Mucosa of stomach (tissue), 1 donor: Measurements from ENCODE around the gene INAFM1.

Experiments used
- H3K27me3 ChIP-seq: one replicate; pipeline ENCODE4 v1.7.0; 2013; ENCODE audit warnings: mild to moderate bottlenecking, low read length; ENCODE audit not compliant: control insufficient read depth, insufficient read depth
- H3K36me3 ChIP-seq: one replicate; pipeline ENCODE4 v1.7.0; 2013; ENCODE audit warnings: low read length; ENCODE audit not compliant: control insufficient read depth, insufficient read depth
- H3K4me1 ChIP-seq: one replicate; pipeline ENCODE4 v1.7.0; 2013; ENCODE audit warnings: mild to moderate bottlenecking, low read length; ENCODE audit not compliant: control insufficient read depth, insufficient read depth
- H3K4me3 ChIP-seq: one replicate; pipeline ENCODE4 v1.7.0; 2013; ENCODE audit warnings: low read length
- H3K9ac ChIP-seq: one replicate; pipeline ENCODE4 v1.7.0; 2013; ENCODE audit warnings: mild to moderate bottlenecking, low read length, moderate library complexity
- H3K9me3 ChIP-seq: one replicate; pipeline ENCODE4 v1.7.0; 2013; ENCODE audit warnings: mild to moderate bottlenecking, low read length, moderate library complexity; ENCODE audit not compliant: control insufficient read depth
- donor health status: Pancreatic carcinoma.

The INAFM1 gene

DNA sequence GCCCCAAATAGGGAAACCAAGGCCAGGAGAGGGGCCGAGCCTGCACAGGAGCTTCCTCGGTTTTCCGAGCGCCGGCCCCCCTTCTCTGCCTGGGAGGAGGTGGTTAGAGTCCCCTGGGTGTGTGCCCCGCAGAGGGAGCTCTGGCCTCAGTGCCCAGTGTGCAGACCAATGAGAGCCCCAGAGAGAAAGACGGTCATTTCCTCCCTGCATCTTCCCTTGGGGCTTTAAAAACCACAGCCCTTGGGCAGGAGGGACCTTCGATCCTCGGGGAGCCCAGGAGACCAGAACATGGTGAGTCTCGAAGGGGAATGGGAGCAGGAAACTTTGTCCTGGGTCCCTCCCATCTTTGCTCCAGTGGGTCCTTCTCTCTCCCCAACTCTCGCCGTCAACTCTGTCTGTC lies 34.9 kb downstream of the INAFM1 start, which contains the start of gene C5AR1:
TSS of gene C5AR1 (plus strand) at position 254 of the 400 bp plus-strand sequence. CDS start at position 289, 35 bp downstream.
- H3K9ac ChIP-seq, result peak within 1 kb of the TSS; percentile 34
- H3K9me3 ChIP-seq, result no peaks in the 10 kb centered on the region
- H3K4me1 ChIP-seq, result no peaks in the 10 kb centered on the region
- no peak within 1 kb of the TSS for H3K4me3 ChIP-seq
- H3K27me3 ChIP-seq, result no peaks in the 10 kb centered on the region
- H3K36me3 ChIP-seq, result no peaks in the 10 kb centered on the region

DNA sequence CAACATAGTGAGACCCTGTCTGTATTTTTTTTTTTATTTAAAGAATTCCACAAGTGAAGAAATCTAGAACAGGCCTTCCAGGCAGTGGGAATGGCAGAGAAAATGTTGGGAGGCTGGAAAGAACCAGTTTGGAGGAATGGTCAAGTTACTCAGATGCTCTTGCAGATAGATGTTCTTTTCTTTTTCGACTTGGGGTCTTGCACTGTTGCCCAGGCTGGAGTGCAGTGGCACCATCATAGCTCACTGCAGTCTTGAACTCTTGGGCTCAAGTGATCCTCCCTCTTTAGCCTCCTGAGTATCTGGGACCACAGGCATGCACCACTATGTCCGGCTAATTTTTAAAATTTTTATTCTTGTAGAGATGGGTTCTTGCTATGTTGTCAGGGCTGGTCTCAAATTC lies 35.6 kb downstream of the INAFM1 start:
- no peak overlapping the region for H3K4me3 ChIP-seq
- H3K36me3 ChIP-seq, result no peaks in the 10 kb centered on the region
- no peaks in the 10 kb centered on the region for H3K4me1 ChIP-seq
- H3K9me3 ChIP-seq, result no peaks in the 10 kb centered on the region
- no peak overlapping the region for H3K9ac ChIP-seq
- no peaks in the 10 kb centered on the region for H3K27me3 ChIP-seq

DNA sequence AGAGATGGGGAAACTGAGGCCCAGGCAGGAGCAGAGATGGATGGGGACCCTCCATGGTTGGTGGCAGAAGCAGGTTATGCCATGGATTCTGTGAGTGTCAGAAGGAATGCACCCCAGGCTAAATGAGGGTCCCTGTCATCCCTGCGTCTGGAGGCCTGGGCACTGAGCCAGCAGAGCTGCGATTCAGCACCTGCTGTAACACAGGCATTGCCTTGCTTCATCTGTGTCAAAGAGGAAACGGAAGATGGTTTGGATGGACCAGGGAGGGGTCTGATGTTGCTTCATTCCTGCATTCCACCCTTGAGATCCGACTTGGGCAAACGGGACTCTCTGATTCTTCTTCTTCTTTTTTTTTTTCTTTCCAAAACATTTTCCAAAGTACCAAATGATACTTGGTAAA lies 36.1 kb downstream of the INAFM1 start:
- H3K4me1 ChIP-seq, result no peaks in the 10 kb centered on the region
- no peaks in the 10 kb centered on the region for H3K36me3 ChIP-seq
- H3K27me3 ChIP-seq, result no peaks in the 10 kb centered on the region
- H3K9me3 ChIP-seq, result no peaks in the 10 kb centered on the region
- H3K9ac ChIP-seq, result no peak overlapping the region
- no peak overlapping the region for H3K4me3 ChIP-seq

DNA sequence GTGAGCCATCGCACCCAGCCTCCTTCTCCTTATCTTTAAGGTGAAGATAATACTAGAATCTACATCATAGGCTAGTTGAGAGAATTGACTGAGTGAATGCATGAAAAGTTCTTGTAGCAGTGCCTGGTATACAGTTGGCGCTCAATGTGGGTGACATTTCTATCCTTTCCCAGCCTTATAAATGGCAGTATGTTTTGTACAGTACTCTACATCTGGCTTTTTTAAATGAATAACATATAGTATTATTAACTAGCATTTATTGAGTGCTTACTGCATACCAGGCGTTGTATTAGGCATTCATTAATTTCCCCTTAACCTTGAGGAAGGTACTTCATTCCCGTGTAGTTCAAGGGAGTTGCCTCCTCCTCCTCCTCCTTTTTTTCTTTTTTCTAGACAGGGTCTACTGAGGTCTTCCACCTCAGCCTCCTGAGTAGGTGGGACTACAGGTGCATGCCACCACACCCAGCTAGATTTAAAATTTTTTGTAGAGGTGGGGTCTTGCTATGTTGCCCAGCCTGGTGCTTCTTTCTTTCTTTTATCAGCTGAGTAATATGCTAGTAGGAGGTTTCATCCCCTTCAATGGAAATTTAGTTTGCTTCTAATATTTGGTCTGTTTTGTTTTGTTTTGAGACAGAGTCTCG lies 37.8 kb downstream of the INAFM1 start:
- Histone ChIP-seq H3K9me3 (no peaks in the 10 kb centered on the region), H3K4me1 (no peaks in the 10 kb centered on the region), H3K9ac (no peak overlapping the region), H3K27me3 (no peaks in the 10 kb centered on the region), H3K36me3 (no peaks in the 10 kb centered on the region), H3K4me3 (no peak overlapping the region)

DNA sequence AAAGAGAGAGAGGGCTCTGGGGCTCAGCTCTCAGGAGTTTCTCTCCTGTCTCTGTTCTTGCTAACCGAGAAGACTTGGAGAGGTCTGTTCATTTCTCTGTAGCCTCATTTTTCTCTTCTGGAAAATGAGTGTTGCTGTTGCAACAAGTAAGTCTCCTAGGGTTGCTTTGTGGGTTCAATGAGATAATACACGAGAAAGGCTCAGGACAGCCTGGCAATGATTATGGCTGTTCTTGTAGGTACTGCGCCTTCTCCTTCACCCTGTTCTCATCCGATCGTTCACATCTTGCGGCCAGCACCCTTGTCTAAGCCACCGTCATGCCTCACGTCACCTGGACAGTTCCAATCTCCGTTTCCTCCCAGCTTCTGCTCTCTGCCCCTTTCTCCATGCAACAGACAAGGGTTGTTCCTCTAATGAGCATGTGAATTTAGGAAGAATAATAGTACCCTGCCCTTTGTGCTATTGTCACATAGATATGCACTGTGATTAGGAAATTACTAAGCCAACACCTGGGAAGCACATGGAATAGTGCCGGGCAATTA lies 39.1 kb downstream of the INAFM1 start:
- no peaks in the 10 kb centered on the region for H3K9me3 ChIP-seq
- H3K4me3 ChIP-seq, result no peak overlapping the region
- H3K4me1 ChIP-seq, result no peaks in the 10 kb centered on the region
- H3K9ac ChIP-seq, result no peak overlapping the region
- no peaks in the 10 kb centered on the region for H3K27me3 ChIP-seq
- no peaks in the 10 kb centered on the region for H3K36me3 ChIP-seq

DNA sequence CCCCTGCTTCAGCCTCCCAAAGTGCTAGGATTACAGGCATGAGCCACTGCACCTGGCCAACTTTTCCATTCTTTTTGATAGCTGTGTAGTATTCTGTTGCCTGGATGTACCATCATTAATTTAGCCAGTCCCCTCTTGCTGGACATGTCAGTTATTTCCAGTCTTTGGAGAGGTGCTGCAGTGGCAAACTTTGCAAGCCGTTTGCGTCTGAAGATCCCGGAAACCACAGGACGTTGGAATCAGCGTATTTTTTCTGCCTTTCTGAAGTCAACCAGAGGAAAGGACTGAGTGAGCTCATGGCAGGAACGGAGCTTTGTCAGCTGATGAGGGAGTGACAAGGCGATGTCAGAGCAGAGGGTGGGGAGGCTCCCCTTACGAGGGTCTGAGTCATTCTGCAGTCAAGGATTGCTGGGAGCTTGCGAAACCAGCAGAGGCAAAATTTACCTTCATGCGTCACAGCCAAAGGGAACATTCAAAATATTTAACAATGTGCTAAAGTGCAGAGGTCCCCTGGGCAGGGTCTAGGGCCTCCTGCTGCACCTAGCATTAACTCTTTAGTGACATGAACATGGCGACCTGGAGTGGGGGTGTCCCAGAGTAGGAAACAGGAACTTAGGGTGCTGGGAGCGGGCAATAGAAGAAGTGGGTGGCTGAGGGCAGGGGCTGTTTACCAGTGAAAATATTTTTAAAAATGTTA lies 40.6 kb downstream of the INAFM1 start:
- Histone ChIP-seq H3K9ac (no peak overlapping the region), H3K27me3 (no peaks in the 10 kb centered on the region), H3K4me1 (no peaks in the 10 kb centered on the region), H3K36me3 (no peaks in the 10 kb centered on the region), H3K9me3 (no peaks in the 10 kb centered on the region), H3K4me3 (no peak overlapping the region)

DNA sequence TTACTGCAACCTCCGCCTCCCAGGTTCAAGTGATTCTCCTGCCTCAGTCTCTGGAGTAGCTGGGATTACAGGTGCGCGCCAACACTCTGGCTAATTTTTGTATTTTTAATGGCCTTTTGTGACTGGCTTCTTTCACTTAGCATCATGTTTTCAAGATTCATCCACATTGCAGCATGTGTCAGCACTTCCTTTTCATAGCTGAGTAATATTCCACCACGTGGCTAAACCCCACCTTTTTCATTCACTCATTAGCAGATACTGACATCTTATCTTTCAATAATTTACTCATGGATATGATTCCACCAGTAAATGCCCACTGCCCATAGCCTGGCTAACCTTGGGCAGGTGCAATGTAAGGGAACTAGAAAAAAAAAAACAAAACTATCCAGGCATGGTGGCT lies 41.8 kb downstream of the INAFM1 start:
- no peak overlapping the region for H3K9ac ChIP-seq
- H3K36me3 ChIP-seq, result no peaks in the 10 kb centered on the region
- H3K4me3 ChIP-seq, result no peak overlapping the region
- H3K4me1 ChIP-seq, result no peaks in the 10 kb centered on the region
- H3K27me3 ChIP-seq, result no peaks in the 10 kb centered on the region
- H3K9me3 ChIP-seq, result no peaks in the 10 kb centered on the region

DNA sequence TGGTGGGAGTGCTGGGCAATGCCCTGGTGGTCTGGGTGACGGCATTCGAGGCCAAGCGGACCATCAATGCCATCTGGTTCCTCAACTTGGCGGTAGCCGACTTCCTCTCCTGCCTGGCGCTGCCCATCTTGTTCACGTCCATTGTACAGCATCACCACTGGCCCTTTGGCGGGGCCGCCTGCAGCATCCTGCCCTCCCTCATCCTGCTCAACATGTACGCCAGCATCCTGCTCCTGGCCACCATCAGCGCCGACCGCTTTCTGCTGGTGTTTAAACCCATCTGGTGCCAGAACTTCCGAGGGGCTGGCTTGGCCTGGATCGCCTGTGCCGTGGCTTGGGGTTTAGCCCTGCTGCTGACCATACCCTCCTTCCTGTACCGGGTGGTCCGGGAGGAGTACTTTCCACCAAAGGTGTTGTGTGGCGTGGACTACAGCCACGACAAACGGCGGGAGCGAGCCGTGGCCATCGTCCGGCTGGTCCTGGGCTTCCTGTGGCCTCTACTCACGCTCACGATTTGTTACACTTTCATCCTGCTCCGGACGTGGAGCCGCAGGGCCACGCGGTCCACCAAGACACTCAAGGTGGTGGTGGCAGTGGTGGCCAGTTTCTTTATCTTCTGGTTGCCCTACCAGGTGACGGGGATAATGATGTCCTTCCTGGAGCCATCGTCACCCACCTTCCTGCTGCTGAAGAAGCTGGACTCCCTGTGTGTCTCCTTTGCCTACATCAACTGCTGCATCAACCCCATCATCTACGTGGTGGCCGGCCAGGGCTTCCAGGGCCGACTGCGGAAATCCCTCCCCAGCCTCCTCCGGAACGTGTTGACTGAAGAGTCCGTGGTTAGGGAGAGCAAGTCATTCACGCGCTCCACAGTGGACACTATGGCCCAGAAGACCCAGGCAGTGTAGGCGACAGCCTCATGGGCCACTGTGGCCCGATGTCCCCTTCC lies 45.5 kb downstream of the INAFM1 start:
- no peak overlapping the region for H3K9ac ChIP-seq
- no peak overlapping the region for H3K4me3 ChIP-seq
- no peaks in the 10 kb centered on the region for H3K27me3 ChIP-seq
- H3K9me3 ChIP-seq, result no peaks in the 10 kb centered on the region
- H3K36me3 ChIP-seq, result no peaks in the 10 kb centered on the region
- no peaks in the 10 kb centered on the region for H3K4me1 ChIP-seq

DNA sequence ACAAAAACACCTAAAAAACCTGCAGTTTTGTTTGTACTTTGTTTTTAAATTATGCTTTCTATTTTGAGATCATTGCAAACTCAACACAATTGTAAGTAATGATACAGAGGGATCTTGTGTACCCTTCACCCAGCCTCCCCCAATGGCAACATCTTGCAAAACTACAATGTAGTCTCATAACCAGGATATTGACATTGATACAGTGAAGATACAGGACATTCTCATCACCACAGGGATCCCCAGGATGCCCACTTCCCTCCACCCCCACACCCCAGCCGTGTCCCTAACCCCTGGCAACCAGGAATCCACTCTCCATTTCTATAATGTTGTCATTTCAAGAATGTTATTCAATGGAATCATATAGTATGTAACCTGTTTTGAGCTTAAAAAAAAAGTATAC lies 46.9 kb downstream of the INAFM1 start:
- no peaks in the 10 kb centered on the region for H3K36me3 ChIP-seq
- H3K4me1 ChIP-seq, result no peaks in the 10 kb centered on the region
- H3K27me3 ChIP-seq, result no peaks in the 10 kb centered on the region
- no peaks in the 10 kb centered on the region for H3K9me3 ChIP-seq
- no peak overlapping the region for H3K9ac ChIP-seq
- no peak overlapping the region for H3K4me3 ChIP-seq

DNA sequence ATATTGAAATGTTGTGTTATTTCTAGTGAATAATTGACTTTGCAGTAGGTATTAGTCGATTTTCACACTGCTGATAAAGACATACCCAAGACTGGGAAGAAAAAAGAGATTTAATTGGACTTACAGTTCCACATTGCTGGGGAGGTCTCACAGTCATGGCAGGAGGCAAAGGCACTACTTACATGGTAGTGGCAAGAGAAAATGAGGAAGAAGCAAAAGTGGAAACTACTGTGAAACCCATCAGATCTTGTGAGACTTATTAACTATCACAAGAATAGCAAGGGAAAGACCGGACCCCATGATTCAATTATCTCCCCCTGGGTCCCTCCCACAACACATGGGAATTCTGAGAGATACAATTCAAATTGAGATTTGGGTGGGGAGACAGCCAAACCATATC lies 47.4 kb downstream of the INAFM1 start:
- no peak overlapping the region for H3K9ac ChIP-seq
- no peak overlapping the region for H3K4me3 ChIP-seq
- H3K27me3 ChIP-seq, result no peaks in the 10 kb centered on the region
- H3K9me3 ChIP-seq, result no peaks in the 10 kb centered on the region
- H3K36me3 ChIP-seq, result no peaks in the 10 kb centered on the region
- H3K4me1 ChIP-seq, result no peaks in the 10 kb centered on the region

DNA sequence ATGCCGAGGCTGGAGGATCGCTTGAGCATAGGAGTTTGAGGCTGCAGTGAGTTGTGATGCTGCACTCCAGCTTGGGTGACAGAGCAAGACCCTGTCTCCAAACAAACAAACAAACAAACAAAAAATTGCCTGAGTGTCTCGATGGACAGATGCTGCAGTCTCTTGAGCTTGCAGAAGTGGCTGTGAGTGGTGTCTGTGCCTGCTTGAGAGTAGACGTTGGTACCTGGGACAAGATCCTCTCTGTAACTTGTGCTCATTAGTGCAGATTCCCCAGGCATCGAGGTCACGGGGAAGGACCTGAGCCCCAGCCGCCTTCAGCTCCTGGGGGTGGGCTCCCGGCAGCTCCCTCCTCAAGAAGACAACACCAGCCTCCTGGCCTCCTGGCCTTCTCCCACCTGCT lies 48.7 kb downstream of the INAFM1 start:
- H3K4me1 ChIP-seq, result no peaks in the 10 kb centered on the region
- no peak overlapping the region for H3K4me3 ChIP-seq
- no peaks in the 10 kb centered on the region for H3K9me3 ChIP-seq
- no peaks in the 10 kb centered on the region for H3K36me3 ChIP-seq
- H3K9ac ChIP-seq, result no peak overlapping the region
- no peaks in the 10 kb centered on the region for H3K27me3 ChIP-seq

DNA sequence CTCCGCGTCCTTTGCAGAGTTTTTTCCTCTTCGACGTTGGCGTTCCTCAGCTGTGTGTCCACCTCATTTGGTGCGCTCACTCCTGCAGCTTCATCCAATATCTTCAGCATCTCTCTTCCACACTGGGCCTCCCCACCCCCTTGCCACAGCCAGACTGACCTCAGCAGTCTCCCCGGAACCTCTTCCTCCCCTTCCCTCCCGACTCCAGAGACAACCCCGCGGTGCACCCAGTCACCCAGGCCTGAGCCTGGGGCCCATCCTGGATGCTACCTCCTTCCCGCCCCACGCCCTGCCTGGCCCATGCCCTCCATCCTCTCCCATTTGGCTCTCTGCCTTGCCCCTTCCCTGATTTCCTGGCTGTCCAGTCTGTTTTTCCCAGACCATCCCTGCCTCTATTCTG lies 49.2 kb downstream of the INAFM1 start:
- Histone ChIP-seq H3K4me3 (no peak overlapping the region), H3K9ac (peak overlapping the region; percentile 0), H3K9me3 (no peaks in the 10 kb centered on the region), H3K36me3 (no peaks in the 10 kb centered on the region), H3K4me1 (no peaks in the 10 kb centered on the region), H3K27me3 (no peaks in the 10 kb centered on the region)
